KOPT-K1 (cell line): ENCODE measurements around the gene PTHLH.

Experiments
- H3K27ac ChIP-seq: fragments of 200-600 bp; sonication (generic); 2 replicates; pipeline ENCODE4 v1.5.1; 2016; ENCODE audit warnings: antibody characterized with exemption, mild to moderate bottlenecking, low read depth, low read length; ENCODE audit not compliant: poor library complexity, severe bottlenecking
- H3K36me3 ChIP-seq: fragments of 200-600 bp; sonication (generic); 2 replicates; pipeline ENCODE4 v1.5.1; 2017; ENCODE audit warnings: antibody characterized with exemption, mild to moderate bottlenecking, low read length, moderate library complexity; ENCODE audit not compliant: insufficient read depth
- H3K9me3 ChIP-seq: fragments of 200-600 bp; sonication (generic); 2 replicates; pipeline ENCODE4 v1.5.1; 2017; ENCODE audit warnings: antibody characterized with exemption, low read length, mild to moderate bottlenecking; ENCODE audit not compliant: insufficient read depth, poor library complexity, severe bottlenecking

The PTHLH gene

GRCh38 chr12:27934276-27934675, 38.3 kb downstream of the PTHLH start:
- Histone ChIP-seq H3K27ac (no peak overlapping the region), H3K36me3 (no peaks in the 10 kb centered on the region), H3K9me3 (no peaks in the 10 kb centered on the region)

DNA sequence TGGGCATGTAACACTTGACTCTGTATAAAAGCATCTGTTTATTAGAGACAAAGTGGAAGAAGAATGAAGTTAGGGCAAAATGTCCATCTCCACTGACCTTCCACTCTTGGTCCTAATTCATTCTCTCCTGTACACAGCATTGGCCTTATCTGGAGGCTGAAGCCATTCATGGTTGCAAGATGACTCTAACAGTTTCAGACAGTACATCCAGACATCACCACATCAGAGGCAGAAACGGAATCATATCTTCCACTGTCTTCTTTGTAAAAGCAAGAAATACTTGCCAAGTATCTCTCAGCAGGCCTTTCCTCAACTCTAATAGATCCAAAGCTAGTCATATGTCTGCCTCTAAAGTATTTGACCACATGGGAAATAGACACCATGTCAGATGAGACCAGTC, 41.1 kb downstream of the PTHLH start:
- Histone ChIP-seq H3K9me3 (no peaks in the 10 kb centered on the region), H3K36me3 (no peaks in the 10 kb centered on the region), H3K27ac (no peak overlapping the region)

DNA sequence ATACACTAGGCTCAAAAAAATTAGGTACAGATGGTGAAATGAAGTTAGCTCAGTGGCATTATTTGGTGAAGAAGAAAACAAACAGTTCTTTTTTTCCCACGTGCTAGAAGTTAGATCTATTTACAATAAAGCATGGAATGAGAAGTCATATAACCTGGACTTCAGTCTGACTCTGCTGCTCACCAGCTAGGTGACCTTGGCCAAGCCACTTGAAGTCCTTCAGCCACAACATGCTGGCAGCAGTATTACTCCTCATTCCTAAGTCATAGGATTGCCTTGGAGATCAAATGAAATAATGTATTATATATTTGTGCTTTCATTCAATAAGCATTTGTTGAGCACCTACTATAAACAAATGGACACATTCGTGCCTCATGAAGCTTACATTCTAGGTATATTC, 45.2 kb downstream of the PTHLH start:
- no peaks in the 10 kb centered on the region for H3K9me3 ChIP-seq
- no peak overlapping the region for H3K27ac ChIP-seq
- H3K36me3 ChIP-seq = no peaks in the 10 kb centered on the region

- Histone ChIP-seq H3K27ac (no peak overlapping the region), H3K36me3 (no peaks in the 10 kb centered on the region), H3K9me3 (no peaks in the 10 kb centered on the region)
Measured at GRCh38 chr12:27924350-27925135, 48.0 kb downstream of the PTHLH start.

GRCh38 chr12:27922531-27923139, 49.9 kb downstream of the PTHLH start:
- no peak overlapping the region for H3K27ac ChIP-seq
- H3K36me3 ChIP-seq = no peaks in the 10 kb centered on the region
- H3K9me3 ChIP-seq = no peaks in the 10 kb centered on the region

DNA sequence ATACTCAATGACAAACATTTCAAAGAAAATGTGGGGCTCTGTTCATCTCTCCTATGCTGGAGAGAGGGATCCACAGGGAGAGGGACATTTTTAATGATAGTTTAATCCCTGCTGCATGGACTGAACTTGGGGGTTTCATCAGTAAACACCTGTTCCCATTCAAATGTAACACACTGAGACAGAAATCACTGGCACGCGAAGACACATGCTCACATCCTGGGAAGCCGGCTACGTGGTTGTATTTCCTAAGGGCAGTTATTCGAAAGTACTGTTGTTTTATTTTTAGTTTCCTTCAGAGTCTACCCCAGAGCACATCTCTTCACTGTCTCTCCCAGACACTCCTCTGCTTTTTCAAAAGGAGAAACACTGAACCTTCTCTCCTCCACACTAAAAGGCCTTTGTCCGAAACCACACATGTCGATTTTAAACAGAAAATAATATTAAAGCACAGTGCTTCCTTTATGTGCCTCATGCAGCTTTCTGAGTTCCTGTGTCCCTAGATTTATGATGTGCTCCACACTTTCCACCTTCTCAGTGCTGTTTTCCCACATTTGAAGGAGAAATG, 52.8 kb downstream of the PTHLH start:
- no peak overlapping the region for H3K27ac ChIP-seq
- H3K9me3 ChIP-seq = no peaks in the 10 kb centered on the region
- H3K36me3 ChIP-seq = no peaks in the 10 kb centered on the region

- Histone ChIP-seq H3K27ac (no peak overlapping the region), H3K36me3 (no peaks in the 10 kb centered on the region), H3K9me3 (no peaks in the 10 kb centered on the region)
Measured at GRCh38 chr12:27915536-27915935, 57.0 kb downstream of the PTHLH start.

GRCh38 chr12:27915021-27915420, 57.5 kb downstream of the PTHLH start:
- Histone ChIP-seq H3K27ac (no peak overlapping the region), H3K36me3 (no peaks in the 10 kb centered on the region), H3K9me3 (no peaks in the 10 kb centered on the region)

DNA sequence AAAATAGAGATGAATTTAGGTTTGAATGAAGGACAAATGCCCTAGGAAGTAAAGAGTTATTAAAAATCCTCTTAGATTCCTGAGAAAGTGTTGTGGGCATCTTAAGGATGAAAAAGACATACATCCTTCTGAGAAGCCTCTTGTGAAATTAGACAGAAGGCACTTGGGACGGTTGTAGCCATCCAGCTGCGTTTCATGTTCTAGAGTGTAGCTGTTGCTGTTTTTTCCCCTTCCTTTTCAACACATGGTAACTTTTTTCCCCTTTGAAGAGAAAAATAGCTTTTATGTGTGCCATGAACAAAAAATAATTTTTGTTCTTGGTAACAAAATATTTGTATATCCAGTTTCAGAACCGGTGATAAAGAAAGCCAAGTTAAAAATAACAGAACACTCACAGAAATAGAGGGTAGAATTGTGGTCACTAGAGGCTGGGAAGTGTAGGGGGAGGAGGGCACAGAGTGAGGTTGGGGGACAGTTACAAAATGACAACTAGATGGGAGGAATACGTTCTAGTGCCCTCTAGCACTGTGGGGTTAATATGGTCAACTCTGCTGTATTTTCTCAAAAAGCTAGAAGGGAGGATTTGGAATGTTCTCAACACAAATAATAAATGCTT, 58.4 kb downstream of the PTHLH start:
- H3K9me3 ChIP-seq = no peaks in the 10 kb centered on the region
- no peak overlapping the region for H3K27ac ChIP-seq
- H3K36me3 ChIP-seq = no peaks in the 10 kb centered on the region

- no peak overlapping the region for H3K27ac ChIP-seq
- no peaks in the 10 kb centered on the region for H3K9me3 ChIP-seq
- H3K36me3 ChIP-seq = no peaks in the 10 kb centered on the region
Measured at GRCh38 chr12:27911397-27911796, 61.1 kb downstream of the PTHLH start.
